ENCODE measurements around the gene LCLAT1.
"Not testable (repeated sequence)": the region's sequence is repeated elsewhere in the genome, so short reads cannot be mapped to it uniquely, and the experiment has no call there.

Gene LCLAT1

GRCh38 chr2:30492185-30492584 is 45.1 kb downstream of the LCLAT1 start:
- no peak for DNase-seq

GRCh38 chr2:30492619-30493018 is 45.6 kb downstream of the LCLAT1 start:
- DNase-seq, result no peak

- DNase-seq, result no peak
Observed at GRCh38 chr2:30493440-30493839, 46.4 kb downstream of the LCLAT1 start.

GRCh38 chr2:30495896-30496295 is 48.9 kb downstream of the LCLAT1 start:
- DNase-seq, result not testable (repeated sequence)

GRCh38 chr2:30499681-30500080 is 52.6 kb downstream of the LCLAT1 start:
- no peak for DNase-seq

DNA sequence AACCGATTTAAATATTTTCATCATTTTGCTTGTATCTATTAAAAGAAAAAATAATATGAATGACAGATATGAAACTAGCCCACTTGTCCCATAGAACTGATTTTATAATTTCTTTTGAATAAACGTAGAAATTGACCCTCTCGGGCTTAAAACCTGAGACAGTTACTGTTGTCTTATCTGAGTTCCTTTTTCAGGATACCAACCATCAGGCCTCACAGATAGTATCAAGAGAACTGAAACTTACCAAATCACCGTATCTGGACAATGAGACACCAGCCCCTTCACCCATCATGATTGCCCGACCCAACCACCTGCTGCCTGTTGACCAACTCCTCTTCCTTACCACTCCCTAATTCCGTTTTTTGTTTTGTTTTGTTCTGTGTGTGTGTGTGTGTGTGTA is 53.7 kb downstream of the LCLAT1 start:
- no peak for DNase-seq

GRCh38 chr2:30502310-30502709 is 55.3 kb downstream of the LCLAT1 start:
- DNase-seq, result no peak

- no peak for DNase-seq
Observed at GRCh38 chr2:30503007-30503694, 56.1 kb downstream of the LCLAT1 start.

DNA sequence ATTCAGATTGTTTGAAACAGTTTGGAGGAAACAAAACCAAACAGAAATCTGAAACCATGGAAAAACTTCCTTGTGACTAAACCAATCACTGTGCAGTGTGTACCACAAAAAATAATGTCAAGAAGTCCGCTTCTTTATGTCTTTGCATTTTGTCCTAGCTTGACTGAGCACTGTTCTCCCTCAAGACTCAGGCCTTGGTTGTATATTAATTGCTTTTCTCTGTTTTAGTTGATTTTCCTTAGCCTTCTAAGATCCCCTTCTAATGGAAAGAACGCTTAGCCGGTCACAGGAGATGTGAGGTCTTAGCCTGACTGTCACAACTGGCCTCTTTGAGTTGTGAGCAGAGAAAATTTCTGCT is 56.6 kb downstream of the LCLAT1 start:
- DNase-seq, result no peak

DNA sequence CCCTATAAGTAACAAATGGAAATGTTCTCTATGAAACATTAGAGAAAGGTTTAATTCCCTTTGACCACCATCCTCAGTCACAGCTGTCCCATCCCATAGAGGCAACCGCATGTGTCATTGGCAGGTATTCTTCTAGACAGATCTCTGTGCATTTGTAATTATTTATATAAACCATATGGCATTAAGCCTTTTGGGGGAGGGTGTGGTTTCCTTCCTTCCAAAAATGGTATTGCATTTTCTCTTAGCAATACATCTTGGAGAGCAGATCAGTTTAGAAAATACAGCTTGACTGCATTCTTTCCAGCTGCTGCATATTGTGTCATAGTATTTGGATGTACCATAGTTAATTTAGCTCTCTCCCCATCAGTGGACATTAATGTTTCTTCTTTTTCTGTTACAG is 57.7 kb downstream of the LCLAT1 start:
- no peak for DNase-seq

DNA sequence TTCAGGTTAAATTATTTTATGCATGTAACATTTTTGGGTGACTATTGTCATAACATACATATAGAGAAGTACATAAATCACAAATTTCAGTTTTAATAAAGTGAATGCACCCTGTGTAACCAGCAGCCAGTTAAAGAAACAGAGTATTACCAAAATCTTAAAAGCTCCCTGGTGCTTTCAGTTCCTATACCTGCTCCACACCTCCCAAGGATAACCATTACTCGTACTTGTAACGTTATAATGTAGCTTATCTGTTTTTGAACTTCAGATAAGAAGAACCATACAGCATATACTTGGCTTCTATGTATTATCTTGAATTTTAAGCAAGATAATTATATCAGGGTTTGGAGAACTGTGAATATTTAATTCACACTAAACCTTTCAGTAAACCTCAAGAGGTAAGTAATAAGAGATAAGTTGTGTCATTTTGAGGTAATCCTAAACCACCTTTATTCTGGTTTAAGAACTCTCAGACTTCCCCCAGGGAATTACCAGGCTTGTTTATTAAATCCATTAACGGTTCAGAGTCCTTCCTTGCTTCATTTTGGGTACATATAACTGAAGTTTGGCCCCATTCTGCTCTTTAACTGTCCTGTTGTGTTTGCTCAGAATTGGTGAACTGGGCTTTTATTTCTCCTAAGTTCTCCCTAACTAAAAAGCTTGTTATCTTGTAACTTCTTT is 58.6 kb downstream of the LCLAT1 start:
- no peak for DNase-seq

GRCh38 chr2:30507460-30507859 is 60.4 kb downstream of the LCLAT1 start:
- DNase-seq, result not testable (repeated sequence)

DNA sequence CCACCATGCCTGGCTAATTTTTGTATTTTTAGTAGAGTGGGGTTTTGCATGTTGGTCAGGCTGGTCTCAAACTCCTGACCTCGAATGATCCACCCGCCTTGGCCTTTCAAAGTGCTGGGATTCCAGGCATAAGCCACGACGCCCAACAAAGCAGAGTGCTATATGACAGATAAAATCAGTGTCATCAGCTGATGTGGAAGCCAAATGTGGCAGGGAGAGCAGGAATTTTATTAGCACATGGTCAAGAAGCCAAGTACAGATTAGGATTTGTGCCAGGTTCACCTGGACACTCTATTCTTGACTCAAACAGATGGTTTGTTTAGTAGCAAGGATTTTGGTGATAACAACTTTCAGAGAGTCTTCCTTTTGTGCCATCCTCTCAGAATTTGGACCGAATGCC is 62.7 kb downstream of the LCLAT1 start:
- DNase-seq, result no peak

DNA sequence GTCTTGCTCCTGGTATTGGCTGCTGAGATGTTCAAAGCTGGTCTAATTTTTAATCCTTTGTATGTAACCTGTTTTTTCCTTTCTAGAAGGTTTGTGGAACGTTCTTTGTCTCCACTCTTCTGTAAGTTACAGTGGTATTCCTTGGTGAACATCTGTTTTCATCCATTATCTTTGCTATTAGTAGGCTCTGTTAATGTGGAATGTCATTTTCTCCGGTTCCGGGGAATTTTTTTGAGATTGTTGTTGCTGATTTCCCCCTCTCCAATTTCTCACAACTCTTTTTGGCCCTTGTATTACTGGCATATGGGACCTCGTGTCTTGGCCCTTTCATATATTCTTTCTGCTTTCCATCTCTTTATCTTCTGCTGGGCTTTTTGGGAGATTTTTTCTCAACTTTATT is 63.4 kb downstream of the LCLAT1 start:
- no peak for DNase-seq

GRCh38 chr2:30511122-30512083 is 64.4 kb downstream of the LCLAT1 start:
- no peak for DNase-seq

DNA sequence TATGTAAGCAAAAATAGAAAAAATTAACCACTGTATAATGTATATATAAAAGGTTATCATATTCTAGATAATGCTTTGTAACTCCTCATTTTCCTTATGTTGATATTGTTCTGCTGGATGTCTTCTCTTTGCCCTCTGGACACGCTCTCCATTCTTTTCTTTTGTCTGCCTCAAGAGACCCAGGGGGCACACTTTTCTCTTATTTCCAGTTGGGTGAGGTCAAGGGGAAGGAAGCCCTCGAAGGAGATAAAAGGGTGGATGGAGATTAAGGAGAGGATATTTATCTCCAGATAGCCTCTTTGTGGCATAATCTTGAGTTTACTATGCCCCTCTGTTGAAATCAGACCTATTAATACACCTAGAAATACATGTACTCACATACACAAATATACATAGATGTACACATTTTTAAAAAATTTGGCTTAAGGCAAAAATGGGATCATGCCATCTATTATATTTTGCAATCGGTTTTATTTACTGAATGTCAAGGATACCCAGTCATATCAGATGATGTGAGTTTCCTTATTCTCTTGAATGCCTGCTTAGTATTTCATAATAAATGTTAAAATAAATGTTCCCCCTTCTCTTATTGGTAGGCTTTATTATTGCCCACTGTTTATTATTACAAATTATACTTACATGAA is 65.3 kb downstream of the LCLAT1 start:
- no peak for DNase-seq

- DNase-seq, result not testable (repeated sequence)
Observed at GRCh38 chr2:30513649-30514048, 66.6 kb downstream of the LCLAT1 start.

DNA sequence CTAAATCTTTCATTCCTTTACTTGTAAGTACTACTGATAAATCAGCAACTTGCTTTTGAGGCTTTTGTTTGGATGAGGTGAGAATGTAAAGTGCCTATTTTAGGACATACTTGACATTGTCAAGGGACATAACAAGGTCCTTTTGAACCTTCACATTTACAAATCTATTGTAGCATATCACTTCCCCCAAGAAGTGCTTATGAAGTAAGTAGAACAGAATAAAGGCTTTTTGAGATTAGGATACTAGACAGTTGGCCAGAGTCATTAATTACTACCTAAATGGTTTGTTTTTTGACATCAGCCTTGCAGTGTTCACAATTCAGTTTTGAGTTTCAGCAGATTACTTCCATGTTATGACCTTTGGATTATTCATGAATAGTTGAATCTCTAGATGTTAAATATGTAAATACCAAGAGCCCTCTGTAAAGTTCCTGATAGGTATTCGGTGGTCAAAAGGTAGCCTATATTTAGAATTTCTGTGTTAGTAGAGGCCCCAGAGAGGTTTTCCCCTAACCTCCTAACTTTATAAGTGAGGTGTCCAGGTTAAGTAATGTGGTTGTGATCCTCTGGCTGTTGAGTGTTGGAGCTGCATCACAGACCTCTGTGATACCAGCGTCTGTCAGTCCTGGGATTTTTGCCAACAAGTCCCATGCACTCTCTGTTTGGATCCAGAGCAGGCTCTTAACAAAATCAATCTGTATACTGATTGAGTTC is 67.2 kb downstream of the LCLAT1 start:
- no peak for DNase-seq

DNA sequence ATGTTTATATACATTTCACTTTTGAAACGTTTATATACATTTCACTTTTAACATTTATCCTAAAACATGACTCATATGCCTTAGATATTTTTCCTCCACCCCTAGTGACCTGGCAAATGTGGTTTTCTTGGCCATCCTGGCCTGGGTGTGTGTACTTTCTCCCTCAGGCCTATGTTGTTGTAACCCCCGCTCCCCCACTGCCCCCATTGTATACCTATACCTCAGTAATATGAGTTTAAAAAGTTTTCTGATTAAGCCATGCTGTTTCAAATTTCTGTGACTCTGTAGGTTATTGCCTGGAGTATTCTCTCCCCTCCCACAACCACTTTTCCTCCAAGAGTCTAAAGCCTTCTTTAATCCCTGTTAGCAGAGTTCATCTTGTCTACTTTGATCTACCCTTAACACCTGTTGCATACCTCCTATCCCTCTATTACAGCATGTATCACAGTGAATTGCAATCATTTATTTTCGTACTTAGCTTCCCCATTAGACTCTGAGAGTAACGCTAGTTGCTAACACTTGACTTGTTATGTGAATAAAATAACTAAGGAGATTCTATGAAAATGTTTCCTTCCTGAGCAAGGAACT is 67.9 kb downstream of the LCLAT1 start:
- DNase-seq, result no peak

DNA sequence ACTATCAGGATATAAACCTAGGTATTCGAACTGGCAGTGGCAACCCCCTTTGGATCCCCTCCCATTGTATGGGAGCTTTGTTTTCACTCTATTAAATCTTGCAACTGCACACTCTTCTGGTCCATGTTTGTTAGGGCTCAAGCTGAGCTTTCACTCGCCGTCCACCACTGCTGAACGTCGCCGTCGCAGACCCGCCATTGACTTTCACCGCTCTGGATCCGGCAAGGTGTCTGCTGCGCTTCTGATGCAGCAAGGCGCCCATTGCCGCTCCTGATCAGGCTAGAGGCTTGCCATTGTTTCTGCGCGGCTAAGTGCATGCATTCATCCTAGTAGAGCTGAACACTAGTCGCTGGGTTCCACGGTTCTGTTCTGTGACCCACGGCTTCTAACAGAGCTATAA is 69.1 kb downstream of the LCLAT1 start:
- DNase-seq, result no peak

- no peak for DNase-seq
Observed at GRCh38 chr2:30519796-30520195, 72.8 kb downstream of the LCLAT1 start.

DNA sequence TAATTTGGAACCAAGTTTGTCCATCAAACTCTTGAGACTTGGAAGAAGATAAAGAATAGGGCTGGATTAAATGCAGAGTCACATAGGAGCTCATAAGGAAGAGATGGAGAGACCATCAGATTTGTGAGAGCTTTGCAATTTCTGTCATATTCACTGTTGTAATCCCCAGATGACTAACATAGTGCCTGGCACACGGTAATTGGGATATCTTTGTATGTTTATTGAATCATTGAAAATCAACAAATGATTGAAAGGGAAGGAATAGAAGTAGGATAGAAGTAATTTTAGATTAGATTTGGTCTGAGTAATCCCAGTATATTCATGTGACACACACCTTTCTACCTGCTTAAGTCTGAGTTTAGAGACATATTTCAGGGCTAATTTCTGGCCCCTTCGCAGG is 75.4 kb downstream of the LCLAT1 start:
- DNase-seq, result no peak
